Erythroblast (primary cell): ENCODE measurements around the gene PATE2.

Experiments used
- DNase-seq, 2 experiments: peaks; one replicate each; lab custom pipeline; 2025; lab: John Stamatoyannopoulos, UW
- GATA1 ChIP-seq: IDR thresholded peaks from 2 replicates; pipeline ENCODE4 v1.6.1; 2011; ENCODE audit warnings: low read depth, mild to moderate bottlenecking, control low read depth, low read length, moderate library complexity
- POLR2A ChIP-seq: IDR thresholded peaks from 2 replicates; pipeline ENCODE4 v1.6.1; 2011; ENCODE audit warnings: mild to moderate bottlenecking, low read length

The PATE2 gene

GRCh38 chr11:125763483-125763882, 15.1 kb downstream of the PATE2 start:
- no peak for DNase-seq
- TF ChIP-seq GATA1 = no peak
- no peak for TF ChIP-seq POLR2A

DNA sequence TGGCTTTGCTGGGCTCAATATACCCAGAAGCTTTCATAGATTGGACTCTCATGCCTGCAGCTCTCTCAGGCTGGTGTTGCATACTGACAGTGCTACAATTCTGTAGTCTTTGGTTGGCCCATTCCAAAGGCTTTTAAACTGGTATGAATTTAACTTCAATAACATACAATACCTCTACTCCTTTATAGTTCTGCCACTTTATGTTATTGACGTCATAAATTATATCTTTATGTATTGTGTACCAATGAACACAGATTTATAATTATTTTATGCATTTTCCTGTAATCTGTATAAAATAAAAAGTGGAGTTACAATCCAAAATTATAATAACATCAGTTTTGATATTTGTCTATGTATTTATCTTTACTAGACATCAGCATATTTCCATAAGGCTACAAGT, 16.2 kb downstream of the PATE2 start:
- no peak for DNase-seq

DNA sequence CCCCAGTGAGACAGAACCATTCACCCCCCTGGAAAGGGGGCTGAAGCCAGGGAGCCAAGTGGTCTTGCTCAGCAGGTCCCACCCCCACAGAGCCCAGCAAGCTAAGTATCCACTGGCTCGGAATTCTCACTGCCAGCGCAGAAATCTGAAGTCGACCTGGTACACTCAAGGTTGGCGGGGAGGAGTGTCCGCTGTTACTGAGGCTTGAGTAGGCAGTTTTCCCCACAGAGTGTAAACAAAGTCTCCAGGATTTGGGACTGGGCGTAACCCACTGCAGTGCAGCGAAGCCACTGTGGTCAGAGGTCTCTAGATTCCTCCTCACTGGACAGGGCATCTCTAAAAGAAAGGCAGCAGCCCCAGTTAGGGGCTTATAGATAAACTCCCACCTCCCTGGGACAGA, 22.6 kb downstream of the PATE2 start:
- DNase-seq = no peak
- TF ChIP-seq POLR2A (no peak), GATA1 (no peak)

More for the DNA sequence above, 16.2 kb downstream of the PATE2 start:
- no peak for TF ChIP-seq POLR2A
- TF ChIP-seq GATA1 = no peak

- no peak for TF ChIP-seq POLR2A
- TF ChIP-seq GATA1 = no peak
- DNase-seq = no peak
These were observed 28.0 kb downstream of the PATE2 start for GRCh38 chr11:125750629-125751028.

DNA sequence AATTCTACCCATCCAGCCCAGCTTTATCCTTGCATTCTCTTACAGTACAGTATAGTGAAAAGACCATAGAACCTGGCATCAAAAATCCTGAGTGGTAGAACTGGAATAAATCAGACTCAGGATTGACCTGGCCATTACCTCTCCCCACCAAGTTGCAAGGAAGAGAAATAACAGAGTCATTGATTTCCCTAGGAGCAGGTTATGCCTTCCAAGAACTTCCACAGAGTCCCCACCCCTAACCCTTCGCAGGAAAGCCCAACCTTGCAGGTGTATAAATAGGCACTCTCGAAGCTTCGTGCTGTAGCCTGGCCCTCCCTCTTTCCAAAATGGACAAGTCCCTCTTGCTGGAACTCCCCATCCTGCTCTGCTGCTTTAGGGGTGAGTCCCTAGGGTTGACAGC, 32.6 kb downstream of the PATE2 start, which contains the start of gene PATE1:
Gene PATE1 (plus strand): TSS at position 301 of the 400 bp plus-strand sequence. CDS start 26 bp downstream, at position 327.
- DNase-seq = no peak
- TF ChIP-seq GATA1 = no peak
- TF ChIP-seq POLR2A = no peak

DNA sequence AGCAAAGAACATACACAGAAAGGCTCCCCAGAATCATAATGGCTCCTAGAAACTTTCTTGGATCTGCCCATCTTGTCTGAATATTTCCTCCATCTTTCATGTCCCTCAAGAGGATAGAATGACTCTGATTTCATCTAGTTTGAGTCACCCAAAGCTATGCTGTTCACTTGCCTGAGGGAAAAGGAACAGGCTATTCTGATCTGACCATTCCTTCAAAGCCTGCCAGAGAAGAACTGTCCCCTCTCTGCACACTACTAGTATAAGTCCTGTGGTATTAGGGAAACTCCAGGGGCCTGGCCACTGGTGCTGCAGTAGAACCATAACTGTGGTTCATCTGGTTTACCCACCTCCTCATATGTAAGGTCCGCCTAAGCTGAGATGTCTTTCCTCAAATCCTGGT, 34.9 kb downstream of the PATE2 start:
- TF ChIP-seq POLR2A (no peak), GATA1 (no peak)
- no peak for DNase-seq

GRCh38 chr11:125740617-125741016, 38.0 kb downstream of the PATE2 start:
- no peak for TF ChIP-seq POLR2A
- TF ChIP-seq GATA1 = no peak
- no peak for DNase-seq

- TF ChIP-seq POLR2A (no peak), GATA1 (no peak)
These were observed 49.7 kb downstream of the PATE2 start for GRCh38 chr11:125728969-125729368.

More at GRCh38 chr11:125728969-125729368, 49.7 kb downstream of the PATE2 start:
- no peak for DNase-seq
